HepG2 (cell line): ENCODE results near the gene OR9A4. TPM values are rescaled to one million over a fixed set of nuclear protein-coding genes. Genes with fewer than 3 reads are reported as not detected.
A peak's percentile ranks its signal among the peaks of the same experiment; 100 is the strongest.

Source experiments
- ATAC-seq: fragments of 200-7000 bp; cut with Tn5 transposase; 3 replicates; pipeline ENCODE4 v1.9.1; 2020; ENCODE audit warnings: mild to moderate bottlenecking, moderate library complexity
- BruUV-seq: library from RNA; stranded (reverse); fragments of 400-500 nt; replicated peaks from 2 replicates; lab custom pipeline; 2021; lab: Mats Ljungman, UMichigan
- CTCF ChIA-PET: fragments of 300-600 bp; formaldehyde crosslinking; extraction: SDS; loops from one replicate; lab custom pipeline; 2021; ENCODE audit warnings: low total read pairs, inconsistent platforms, low intra/inter-chr PET ratio; lab: Yijun Ruan, JAX
- POLR2A ChIA-PET: fragments of 350-600 bp; sonication (Branson Sonifier 250); formaldehyde crosslinking; loops from one replicate; lab custom pipeline; 2020; ENCODE audit warnings: antibody characterized with exemption, inconsistent platforms; lab: Yijun Ruan, JAX
- DNase-seq: peaks from one replicate; pipeline ENCODE4 v3.0.0-alpha.2; 2015; ENCODE audit warnings: low spot score
- FAIRE-seq: peaks from 3 replicates; lab custom pipeline; 2011; peaks lifted over from hg19 to GRCh38; lab: Jason Lieb, UNC
- H2AFZ ChIP-seq: one replicate; pipeline ENCODE4 v1.6.1; 2011; ENCODE audit warnings: low read length, inconsistent platforms
- H3K27ac ChIP-seq: fragments of 300-600 bp; 3 replicates; pipeline ENCODE4 v1.8.0; 2011; ENCODE audit warnings: mixed run types, mild to moderate bottlenecking, mixed read lengths, low read length, inconsistent platforms; ENCODE audit not compliant: insufficient read depth; ENCODE audit errors: extremely low read length
- H3K27me3 ChIP-seq, 2 experiments: fragments of 200-600 bp in 1 of 2; 2 replicates in 1 of 2; 3 replicates in 1 of 2; pipeline versions ENCODE4 v1.6.0 to v1.8.0; 2011; ENCODE audit warnings: low read length in 2 of 2, mild to moderate bottlenecking in 2 of 2, moderate library complexity in 2 of 2, inconsistent platforms in 1 of 2; ENCODE audit not compliant: insufficient read depth in 2 of 2, control insufficient read depth in 1 of 2
- H3K36me3 ChIP-seq, 2 experiments: fragments of 200-600 bp in 1 of 2; replicated peaks in 1 of 2; 2 replicates in 1 of 2; 3 replicates in 1 of 2; pipeline versions ENCODE4 v1.5.1 to v1.8.0; 2011; ENCODE audit warnings: low read length in 2 of 2, inconsistent platforms in 1 of 2; ENCODE audit not compliant: insufficient read depth in 2 of 2, control insufficient read depth in 1 of 2
- H3K4me1 ChIP-seq: 2 replicates; pipeline ENCODE4 v1.5.1; 2012; ENCODE audit warnings: low read length, inconsistent platforms; ENCODE audit not compliant: insufficient read depth
- H3K4me2 ChIP-seq: 2 replicates; pipeline ENCODE4 v1.6.0; 2011; ENCODE audit warnings: low read depth, low read length, inconsistent platforms
- H3K4me3 ChIP-seq, 3 experiments: fragments of 200-600 bp in 1 of 3; sonication (generic), shearing (Covaris generic) in 1 of 3; replicated peaks in 1 of 3; 2 replicates each; pipeline ENCODE4 v1.5.1; 2011 to 2016; ENCODE audit warnings: low read length in 3 of 3, inconsistent platforms in 2 of 3, low read depth in 2 of 3, mild to moderate bottlenecking in 2 of 3, control low read depth in 1 of 3, mixed read lengths in 1 of 3; ENCODE audit not compliant: insufficient read depth in 1 of 3
- H3K79me2 ChIP-seq: one replicate; pipeline ENCODE4 v1.6.1; 2011; ENCODE audit warnings: low read length, inconsistent platforms; ENCODE audit not compliant: insufficient read depth
- H3K9ac ChIP-seq: 2 replicates; pipeline ENCODE4 v1.6.0; 2011; ENCODE audit warnings: mild to moderate bottlenecking, low read depth, low read length, inconsistent platforms; ENCODE audit not compliant: insufficient read depth
- H3K9me3 ChIP-seq: 2 replicates; pipeline ENCODE4 v1.5.1; 2012; ENCODE audit warnings: mild to moderate bottlenecking, low read length
- H4K20me1 ChIP-seq: 2 replicates; pipeline ENCODE4 v1.6.0; 2011; ENCODE audit warnings: inconsistent platforms, mild to moderate bottlenecking, low read length, moderate library complexity; ENCODE audit not compliant: insufficient read depth
- ATF7 ChIP-seq, 2 experiments: fragments of 450-650 bp in 1 of 2; sonication (generic) in 1 of 2; formaldehyde crosslinking in 1 of 2; IDR thresholded peaks; 2 replicates each; pipeline versions ENCODE4 v1.4.0 to v1.6.1; 2016 to 2020; ENCODE audit warnings: antibody characterized with exemption in 1 of 2, mild to moderate bottlenecking in 1 of 2, missing genetic modification reagents in 1 of 2
- CBX2 ChIP-seq, 2 experiments: fragments of 200-600 bp in 1 of 2; sonication (generic); formaldehyde crosslinking in 1 of 2; IDR thresholded peaks; 2 replicates each; pipeline versions ENCODE4 v1.7.0 to v1.8.1; 2018 to 2022; ENCODE audit warnings: low read depth in 2 of 2, low read length in 1 of 2, mild to moderate bottlenecking in 1 of 2, missing genetic modification reagents in 1 of 2
- CEBPB ChIP-seq: IDR thresholded peaks from 2 replicates; pipeline ENCODE4 v1.6.1; 2011; ENCODE audit warnings: low read depth, low read length, improper control_type of control experiment, borderline replicate concordance
- HOXD1 ChIP-seq: sonication (generic); formaldehyde crosslinking; IDR thresholded peaks from 2 replicates; pipeline ENCODE4 v1.5.0; 2020; ENCODE audit warnings: missing genetic modification reagents
- KAT2B ChIP-seq: fragments of 150-350 bp; IDR thresholded peaks from 2 replicates; pipeline ENCODE4 v1.6.1; 2014; ENCODE audit warnings: low read depth, low read length, borderline replicate concordance
- KDM4B ChIP-seq: sonication (generic); formaldehyde crosslinking; IDR thresholded peaks from 2 replicates; pipeline ENCODE4 v1.4.0; 2020; ENCODE audit warnings: missing genetic modification reagents
- PAF1 ChIP-seq: IDR thresholded peaks from 2 replicates; pipeline ENCODE4 v1.6.1; 2016; ENCODE audit warnings: missing genetic modification reagents, missing compliant biosample characterization
- SKI ChIP-seq: fragments of 450-650 bp; IDR thresholded peaks from one replicate; pipeline ENCODE4 v1.6.1; 2018; ENCODE audit warnings: mild to moderate bottlenecking; ENCODE audit not compliant: partially characterized antibody
- ZNF225 ChIP-seq: sonication (generic); formaldehyde crosslinking; IDR thresholded peaks from 2 replicates; pipeline ENCODE4 v1.4.0; 2020; ENCODE audit warnings: mild to moderate bottlenecking, missing genetic modification reagents
- ZNF570 ChIP-seq: sonication (generic); formaldehyde crosslinking; IDR thresholded peaks from 2 replicates; pipeline ENCODE4 v1.4.0; 2020; ENCODE audit warnings: mild to moderate bottlenecking, missing genetic modification reagents, borderline replicate concordance
- ZNF781 ChIP-seq: sonication (generic); formaldehyde crosslinking; IDR thresholded peaks from 2 replicates; pipeline ENCODE4 v1.5.1; 2020; ENCODE audit warnings: borderline replicate concordance, mild to moderate bottlenecking, missing genetic modification reagents; ENCODE audit errors: not compliant biosample characterization
- WGBS: methylation state at CpG from one replicate; pipeline ENCODE4 v1.1.6; 2017; ENCODE audit warnings: low lambda C conversion rate; 5-methylcytosine and 5-hydroxymethylcytosine counted together
- in situ Hi-C: cut with HindIII; loops from 2 replicates; pipeline ENCODE4 v1.10.0; 2017; ENCODE audit warnings: low pct_unique_long_range_greater_than_20kb; ENCODE audit not compliant: extremely low pct_ligation_motif_present
- intact Hi-C: fragments of 100-400 bp; cut with micrococcal nuclease; formaldehyde crosslinking; loops from one replicate; pipeline ENCODE4 v1.10.0; 2022; ENCODE audit not compliant: unreplicated experiment
- polyA plus RNA-seq, 8 experiments: library from polyadenylated mRNA; depleted of rRNA in 3 of 8; stranded (reverse) in 7 of 8; unstranded in 1 of 8; fragments of >200 nt; fragmentation: Illumina TruSeq in 4 of 8; extraction: Trizol in 4 of 8; gene quantifications; 2 replicates each; pipeline versions ENCODE4 v1.2.1 to v1.2.3, GENCODE V29; 2011 to 2016; ENCODE audit warnings: low read depth in 4 of 8, missing spikeins in 1 of 8, mixed read lengths in 1 of 8; ENCODE audit not compliant: insufficient read depth in 1 of 8
- total RNA-seq, 5 experiments: library from RNA; depleted of rRNA; stranded (reverse); fragments of >200 nt; fragmentation: Illumina TruSeq; extraction: Trizol; gene quantifications; 2 replicates each; pipeline ENCODE4 v1.2.3, GENCODE V29; 2016; ENCODE audit warnings: low read depth in 1 of 5
- TF ChIP-seq, protein P1 (sequence below), 2 experiments: IDR thresholded peaks; 2 replicates each; pipeline ENCODE4 v1.6.1; 2011 to 2012; ENCODE audit warnings: low read length in 2 of 2, borderline replicate concordance in 1 of 2, low read depth in 1 of 2, mild to moderate bottlenecking in 1 of 2, moderate library complexity in 1 of 2
- TF ChIP-seq, protein P2 (sequence below): sonication (generic); formaldehyde crosslinking; IDR thresholded peaks from 2 replicates; pipeline ENCODE4 v1.4.0; 2020; ENCODE audit warnings: mild to moderate bottlenecking, missing genetic modification reagents
- TF ChIP-seq, protein P3 (sequence below): sonication (generic); formaldehyde crosslinking; IDR thresholded peaks from 2 replicates; pipeline ENCODE4 v1.5.0; 2020; ENCODE audit warnings: missing genetic modification reagents

Gene OR9A4
- total and polyA plus RNA-seq, 2 of the 13 experiments (the other 11 are each of a cell fraction or from before 2014, with no cell fraction given), result not detected

DNA sequence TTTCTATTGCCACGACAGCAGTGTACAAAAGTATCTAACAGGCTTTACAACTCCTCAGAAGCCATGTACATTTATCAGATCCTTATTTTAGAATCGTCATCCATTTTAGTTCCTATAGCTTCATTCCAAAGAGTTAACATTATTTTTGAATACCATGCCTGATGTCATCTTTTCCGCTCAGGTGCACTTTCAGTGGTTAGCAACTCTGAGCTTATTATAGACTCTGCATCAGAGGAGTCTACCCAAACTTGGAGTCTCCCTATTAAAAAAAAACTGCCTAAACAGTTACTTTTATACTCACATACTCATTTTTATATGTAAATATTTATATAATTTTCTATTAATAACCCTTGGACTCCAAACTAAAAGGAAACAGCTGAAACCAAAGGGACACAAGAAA is 43.3 kb upstream of the OR9A4 start (continued):
- TF ChIP-seq, protein P1, sequence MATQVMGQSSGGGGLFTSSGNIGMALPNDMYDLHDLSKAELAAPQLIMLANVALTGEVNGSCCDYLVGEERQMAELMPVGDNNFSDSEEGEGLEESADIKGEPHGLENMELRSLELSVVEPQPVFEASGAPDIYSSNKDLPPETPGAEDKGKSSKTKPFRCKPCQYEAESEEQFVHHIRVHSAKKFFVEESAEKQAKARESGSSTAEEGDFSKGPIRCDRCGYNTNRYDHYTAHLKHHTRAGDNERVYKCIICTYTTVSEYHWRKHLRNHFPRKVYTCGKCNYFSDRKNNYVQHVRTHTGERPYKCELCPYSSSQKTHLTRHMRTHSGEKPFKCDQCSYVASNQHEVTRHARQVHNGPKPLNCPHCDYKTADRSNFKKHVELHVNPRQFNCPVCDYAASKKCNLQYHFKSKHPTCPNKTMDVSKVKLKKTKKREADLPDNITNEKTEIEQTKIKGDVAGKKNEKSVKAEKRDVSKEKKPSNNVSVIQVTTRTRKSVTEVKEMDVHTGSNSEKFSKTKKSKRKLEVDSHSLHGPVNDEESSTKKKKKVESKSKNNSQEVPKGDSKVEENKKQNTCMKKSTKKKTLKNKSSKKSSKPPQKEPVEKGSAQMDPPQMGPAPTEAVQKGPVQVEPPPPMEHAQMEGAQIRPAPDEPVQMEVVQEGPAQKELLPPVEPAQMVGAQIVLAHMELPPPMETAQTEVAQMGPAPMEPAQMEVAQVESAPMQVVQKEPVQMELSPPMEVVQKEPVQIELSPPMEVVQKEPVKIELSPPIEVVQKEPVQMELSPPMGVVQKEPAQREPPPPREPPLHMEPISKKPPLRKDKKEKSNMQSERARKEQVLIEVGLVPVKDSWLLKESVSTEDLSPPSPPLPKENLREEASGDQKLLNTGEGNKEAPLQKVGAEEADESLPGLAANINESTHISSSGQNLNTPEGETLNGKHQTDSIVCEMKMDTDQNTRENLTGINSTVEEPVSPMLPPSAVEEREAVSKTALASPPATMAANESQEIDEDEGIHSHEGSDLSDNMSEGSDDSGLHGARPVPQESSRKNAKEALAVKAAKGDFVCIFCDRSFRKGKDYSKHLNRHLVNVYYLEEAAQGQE (IDR thresholded peaks at IDR 0.05; ENCODE audit: borderline replicate concordance in 1 of 2, low read depth in 1 of 2, low read length in 2 of 2), result no peak
- no peak for TF ChIP-seq ZNF570 (CRISPR knock-in tag)
- TF ChIP-seq KDM4B (CRISPR knock-in tag), result no peak
- TF ChIP-seq SKI, result no peak

DNA sequence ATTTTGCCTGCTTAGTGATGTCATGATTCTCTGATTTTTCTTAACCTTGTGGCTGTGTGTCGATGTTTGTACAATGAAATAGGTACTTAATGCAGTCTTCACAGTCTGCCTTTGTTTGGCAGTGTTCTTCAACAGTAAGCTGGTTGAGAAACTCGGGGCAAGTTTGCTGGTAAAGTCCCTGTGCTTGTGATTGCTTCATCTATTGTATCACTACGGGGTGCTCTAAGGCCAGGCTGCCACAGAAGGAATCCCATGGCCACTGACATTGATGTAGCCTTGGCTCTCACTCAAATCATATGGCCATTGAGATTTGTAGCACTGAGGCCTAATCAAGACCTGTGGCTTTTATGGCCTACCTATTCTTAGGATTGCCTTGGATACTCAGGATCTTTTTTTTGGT is 41.4 kb upstream of the OR9A4 start:
- Histone ChIP-seq H4K20me1 (no peaks in the 10 kb centered on the region), H3K79me2 (no peaks in the 10 kb centered on the region), H3K27me3 (no peaks in the 10 kb centered on the region), H3K36me3 (no peaks in the 10 kb centered on the region), H3K27ac (no peak overlapping the region), H3K4me2 (no peak overlapping the region), H3K9me3 (no peaks in the 10 kb centered on the region), H3K4me1 (no peaks in the 10 kb centered on the region), H2AFZ (no peak overlapping the region), H3K4me3 (no peak overlapping the region), H3K9ac (no peak overlapping the region)
- ChIA-PET CTCF (no interaction called here), POLR2A (no interaction called here)
- ATAC-seq (no peak; the same call in 2 of the 3 replicates), FAIRE-seq (no peak), DNase-seq (no peak)
- intact Hi-C loops (no loop called here), in situ Hi-C loops (no loop called here)
- BruUV-seq, result no TSS peak
- TF ChIP-seq ZNF781 (CRISPR knock-in tag) (no peak), CEBPB (peak; percentile 67; the same call in 1 of the 2 replicates), CBX2 (IDR thresholded peaks at IDR 0.05; ENCODE audit: low read depth, low read length) (no peak), CBX2 (CRISPR knock-in tag; IDR thresholded peaks at IDR 0.05; ENCODE audit: low read depth) (no peak), KAT2B (no peak), PAF1 (CRISPR knock-in tag) (no peak), ATF7 (IDR thresholded peaks at IDR 0.05) (peak; percentile 16; the same call in 1 of the 2 replicates), ATF7 (CRISPR knock-in tag; IDR thresholded peaks at IDR 0.05) (no peak), ZNF225 (CRISPR knock-in tag) (no peak), HOXD1 (no peak)
- TF ChIP-seq, protein P2, sequence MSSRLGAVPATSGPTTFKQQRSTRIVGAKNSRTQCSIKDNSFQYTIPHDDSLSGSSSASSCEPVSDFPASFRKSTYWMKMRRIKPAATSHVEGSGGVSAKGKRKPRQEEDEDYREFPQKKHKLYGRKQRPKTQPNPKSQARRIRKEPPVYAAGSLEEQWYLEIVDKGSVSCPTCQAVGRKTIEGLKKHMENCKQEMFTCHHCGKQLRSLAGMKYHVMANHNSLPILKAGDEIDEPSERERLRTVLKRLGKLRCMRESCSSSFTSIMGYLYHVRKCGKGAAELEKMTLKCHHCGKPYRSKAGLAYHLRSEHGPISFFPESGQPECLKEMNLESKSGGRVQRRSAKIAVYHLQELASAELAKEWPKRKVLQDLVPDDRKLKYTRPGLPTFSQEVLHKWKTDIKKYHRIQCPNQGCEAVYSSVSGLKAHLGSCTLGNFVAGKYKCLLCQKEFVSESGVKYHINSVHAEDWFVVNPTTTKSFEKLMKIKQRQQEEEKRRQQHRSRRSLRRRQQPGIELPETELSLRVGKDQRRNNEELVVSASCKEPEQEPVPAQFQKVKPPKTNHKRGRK (CRISPR knock-in tag), result no peak
- TF ChIP-seq, protein P3, sequence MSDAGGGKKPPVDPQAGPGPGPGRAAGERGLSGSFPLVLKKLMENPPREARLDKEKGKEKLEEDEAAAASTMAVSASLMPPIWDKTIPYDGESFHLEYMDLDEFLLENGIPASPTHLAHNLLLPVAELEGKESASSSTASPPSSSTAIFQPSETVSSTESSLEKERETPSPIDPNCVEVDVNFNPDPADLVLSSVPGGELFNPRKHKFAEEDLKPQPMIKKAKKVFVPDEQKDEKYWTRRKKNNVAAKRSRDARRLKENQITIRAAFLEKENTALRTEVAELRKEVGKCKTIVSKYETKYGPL, result no peak
- WGBS, result 0% methylated on average over 3 of the region's 3 CpGs
